ENCODE data around the gene CBX1.

Gene CBX1

GRCh38 chr17:48056246-48056745 is 45.0 kb downstream of the CBX1 start:
- peak overlapping the region; percentile 81 for H3K4me3 ChIP-seq (ENCODE audit: low read depth, low read length)
- TF ChIP-seq, protein P1, sequence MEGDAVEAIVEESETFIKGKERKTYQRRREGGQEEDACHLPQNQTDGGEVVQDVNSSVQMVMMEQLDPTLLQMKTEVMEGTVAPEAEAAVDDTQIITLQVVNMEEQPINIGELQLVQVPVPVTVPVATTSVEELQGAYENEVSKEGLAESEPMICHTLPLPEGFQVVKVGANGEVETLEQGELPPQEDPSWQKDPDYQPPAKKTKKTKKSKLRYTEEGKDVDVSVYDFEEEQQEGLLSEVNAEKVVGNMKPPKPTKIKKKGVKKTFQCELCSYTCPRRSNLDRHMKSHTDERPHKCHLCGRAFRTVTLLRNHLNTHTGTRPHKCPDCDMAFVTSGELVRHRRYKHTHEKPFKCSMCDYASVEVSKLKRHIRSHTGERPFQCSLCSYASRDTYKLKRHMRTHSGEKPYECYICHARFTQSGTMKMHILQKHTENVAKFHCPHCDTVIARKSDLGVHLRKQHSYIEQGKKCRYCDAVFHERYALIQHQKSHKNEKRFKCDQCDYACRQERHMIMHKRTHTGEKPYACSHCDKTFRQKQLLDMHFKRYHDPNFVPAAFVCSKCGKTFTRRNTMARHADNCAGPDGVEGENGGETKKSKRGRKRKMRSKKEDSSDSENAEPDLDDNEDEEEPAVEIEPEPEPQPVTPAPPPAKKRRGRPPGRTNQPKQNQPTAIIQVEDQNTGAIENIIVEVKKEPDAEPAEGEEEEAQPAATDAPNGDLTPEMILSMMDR (conservative IDR thresholded peaks at IDR 0.05; ENCODE audit: low read depth, low read length) = no peak
- DNase-seq (ENCODE audit: low read depth) = no peak

DNA sequence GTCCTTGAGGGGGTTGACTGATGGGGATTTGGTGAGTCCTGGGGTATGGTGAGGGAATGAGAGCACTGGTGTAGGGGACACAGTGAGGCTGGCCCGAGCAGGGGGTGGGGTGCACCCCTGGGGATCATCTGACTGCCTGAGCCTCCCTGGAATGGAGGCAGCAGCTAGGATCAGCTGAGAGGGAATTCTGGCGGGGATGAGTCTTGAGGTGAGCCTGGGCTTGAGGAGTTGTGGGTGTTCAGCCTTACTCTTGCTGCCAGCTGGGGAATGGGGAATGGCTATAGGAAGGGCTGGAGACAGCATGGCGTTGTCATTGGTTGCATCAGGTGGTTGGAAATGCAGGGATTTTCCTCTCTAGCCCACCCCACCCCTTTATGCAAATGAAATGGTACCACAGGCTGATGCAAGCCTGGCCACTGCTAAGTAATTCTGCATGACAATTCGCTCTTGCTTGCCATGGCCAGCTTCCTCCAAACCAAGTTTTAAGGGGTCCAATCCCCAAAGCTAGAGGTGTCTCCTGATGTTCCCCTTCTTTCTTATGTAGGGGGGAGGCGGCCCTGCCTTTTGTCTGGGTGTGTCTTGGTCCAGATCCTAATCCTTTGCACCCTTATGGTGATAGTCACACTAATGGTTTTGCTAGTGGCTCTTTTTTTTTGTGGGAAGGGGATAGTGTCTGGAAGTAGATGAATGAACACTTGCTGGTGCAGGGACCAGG is 45.6 kb downstream of the CBX1 start:
- peak; percentile 93 for DNase-seq (ENCODE audit: low read depth)
- peak overlapping the region; percentile 81 for H3K4me3 ChIP-seq (ENCODE audit: low read depth, low read length)
- TF ChIP-seq, protein P1 (conservative IDR thresholded peaks at IDR 0.05; ENCODE audit: low read depth, low read length) = no peak

- H3K4me3 ChIP-seq (ENCODE audit: low read depth, low read length) = peak overlapping the region; percentile 81
- TF ChIP-seq, protein P1 (conservative IDR thresholded peaks at IDR 0.05; ENCODE audit: low read depth, low read length) = no peak
- DNase-seq (ENCODE audit: low read depth) = peak; percentile 98
These were observed 46.8 kb downstream of the CBX1 start for GRCh38 chr17:48054238-48055185.

GRCh38 chr17:48053758-48054237 is 47.5 kb downstream of the CBX1 start:
- TF ChIP-seq, protein P1 (conservative IDR thresholded peaks at IDR 0.05; ENCODE audit: low read depth, low read length) = no peak
- H3K4me3 ChIP-seq (ENCODE audit: low read depth, low read length) = peak overlapping the region; percentile 81
- no peak for DNase-seq (ENCODE audit: low read depth)

- TF ChIP-seq, protein P1 (conservative IDR thresholded peaks at IDR 0.05; ENCODE audit: low read depth, low read length) = no peak
- DNase-seq (ENCODE audit: low read depth) = peak; percentile 89
- peak overlapping the region; percentile 81 for H3K4me3 ChIP-seq (ENCODE audit: low read depth, low read length)
These were observed 48.1 kb downstream of the CBX1 start for GRCh38 chr17:48052956-48053757.

DNA sequence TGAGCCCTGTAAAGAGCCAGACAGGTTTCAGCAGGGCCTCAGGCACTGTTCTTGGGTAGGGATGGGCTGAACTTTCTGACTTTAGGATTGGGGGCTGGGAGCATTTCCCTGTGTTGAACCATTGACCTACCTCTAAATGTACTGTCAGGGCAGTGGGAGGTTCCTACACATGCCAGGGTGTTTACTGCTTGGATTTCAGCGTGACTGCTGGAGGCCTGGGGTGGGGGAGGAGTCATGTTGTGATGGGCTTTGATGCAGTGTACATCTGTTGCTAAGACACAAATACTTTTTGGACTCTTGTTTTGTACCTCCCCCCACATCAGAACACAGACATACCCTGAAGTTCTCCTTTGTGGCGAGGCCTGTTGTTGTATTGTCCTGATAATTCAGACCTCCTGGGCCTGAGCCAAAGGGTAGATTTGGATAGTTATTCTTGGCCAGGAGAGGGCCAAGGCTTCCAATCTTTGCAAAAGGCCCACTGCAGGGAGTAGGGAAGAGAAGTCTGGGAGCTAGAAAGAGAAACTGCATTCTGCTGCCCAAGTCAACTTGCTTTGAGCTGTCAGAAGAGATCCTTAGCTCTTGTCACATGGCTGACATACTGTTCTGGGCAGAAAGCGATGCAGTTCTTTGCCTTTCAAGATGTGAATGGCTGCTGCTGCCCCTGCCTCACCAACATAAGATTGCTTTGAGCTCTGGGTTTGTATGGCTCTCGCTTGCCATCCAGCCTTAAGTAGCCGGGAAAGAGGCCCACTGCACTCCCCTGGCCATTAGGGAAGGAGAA is 49.4 kb downstream of the CBX1 start:
- peak overlapping the region; percentile 81 for H3K4me3 ChIP-seq (ENCODE audit: low read depth, low read length)
- TF ChIP-seq, protein P1 (conservative IDR thresholded peaks at IDR 0.05; ENCODE audit: low read depth, low read length) = peak; percentile 42
- peak; percentile 98 for DNase-seq (ENCODE audit: low read depth)

Data from choroid plexus epithelial cell (primary cell).